HG03097 (cell line): ENCODE measurements around the gene PPP6R2.
"Not testable (repeated sequence)": the region's sequence is repeated elsewhere in the genome, so short reads cannot be mapped to it uniquely, and the experiment has no call there.

Experiments used
- ATAC-seq: cut with Tn5 transposase; IDR thresholded peaks from one replicate; pipeline ENCODE4 v1.9.1; 2021; ENCODE audit not compliant: unreplicated experiment, low FRiP score

PPP6R2 gene

DNA sequence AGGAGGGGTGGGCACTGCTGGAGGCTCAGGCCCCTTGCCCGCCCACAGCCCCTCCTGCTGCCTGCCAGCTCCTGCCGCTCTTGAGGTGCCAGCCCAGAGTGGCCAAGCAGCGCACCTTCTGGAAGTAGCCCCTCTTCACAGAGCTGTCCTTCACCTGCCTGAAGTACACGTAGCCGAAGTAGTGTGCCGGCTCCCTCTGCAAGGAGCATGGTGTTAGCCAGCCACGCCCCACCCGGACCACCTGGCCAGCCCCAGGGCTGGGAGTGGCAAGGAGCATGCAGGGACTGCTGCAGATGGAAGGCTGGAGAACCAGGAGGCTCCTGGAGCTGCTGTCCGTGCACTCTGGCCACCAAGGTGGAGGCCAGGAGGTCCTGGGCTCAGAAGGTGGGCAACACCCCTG lies 25.9 kb upstream of the PPP6R2 start:
- no peak for ATAC-seq

DNA sequence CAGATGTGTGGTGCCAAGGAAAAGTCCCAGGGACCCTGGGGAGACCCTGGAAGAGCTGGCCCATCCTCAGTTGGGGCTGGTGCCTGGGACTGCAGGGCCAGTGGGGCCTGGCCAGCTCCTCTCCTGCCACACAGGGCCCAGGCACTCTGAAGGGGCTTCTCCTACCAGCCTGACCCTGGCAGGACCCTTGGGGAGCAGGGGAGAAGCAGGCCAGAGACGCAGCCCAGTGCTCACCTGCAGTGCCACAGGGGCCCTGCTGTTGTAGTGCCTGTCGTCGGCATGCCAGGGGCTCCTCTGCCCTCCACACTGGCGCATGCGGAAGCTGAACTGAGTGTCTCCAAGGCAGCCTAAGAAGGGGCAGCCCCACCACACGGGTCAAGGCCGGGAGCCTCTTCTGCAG lies 25.5 kb upstream of the PPP6R2 start:
- no peak for ATAC-seq

DNA sequence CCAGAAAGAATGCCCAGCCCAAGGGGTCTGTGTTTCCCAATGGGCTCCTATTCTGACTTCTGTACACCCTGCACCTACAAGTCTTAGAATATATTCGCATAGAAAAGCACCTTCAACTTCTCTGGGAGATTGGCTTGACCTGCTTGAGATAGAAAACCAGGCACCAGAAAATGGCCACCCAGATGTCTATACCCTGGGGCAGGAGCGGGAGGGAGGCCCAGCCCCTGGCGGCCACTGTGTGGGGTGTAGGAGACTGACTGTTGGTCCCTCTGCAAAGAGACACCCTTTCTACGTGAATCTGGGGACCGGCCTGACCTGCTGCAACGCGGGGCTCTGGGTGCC lies 24.8 kb upstream of the PPP6R2 start:
- ATAC-seq, result no peak

DNA sequence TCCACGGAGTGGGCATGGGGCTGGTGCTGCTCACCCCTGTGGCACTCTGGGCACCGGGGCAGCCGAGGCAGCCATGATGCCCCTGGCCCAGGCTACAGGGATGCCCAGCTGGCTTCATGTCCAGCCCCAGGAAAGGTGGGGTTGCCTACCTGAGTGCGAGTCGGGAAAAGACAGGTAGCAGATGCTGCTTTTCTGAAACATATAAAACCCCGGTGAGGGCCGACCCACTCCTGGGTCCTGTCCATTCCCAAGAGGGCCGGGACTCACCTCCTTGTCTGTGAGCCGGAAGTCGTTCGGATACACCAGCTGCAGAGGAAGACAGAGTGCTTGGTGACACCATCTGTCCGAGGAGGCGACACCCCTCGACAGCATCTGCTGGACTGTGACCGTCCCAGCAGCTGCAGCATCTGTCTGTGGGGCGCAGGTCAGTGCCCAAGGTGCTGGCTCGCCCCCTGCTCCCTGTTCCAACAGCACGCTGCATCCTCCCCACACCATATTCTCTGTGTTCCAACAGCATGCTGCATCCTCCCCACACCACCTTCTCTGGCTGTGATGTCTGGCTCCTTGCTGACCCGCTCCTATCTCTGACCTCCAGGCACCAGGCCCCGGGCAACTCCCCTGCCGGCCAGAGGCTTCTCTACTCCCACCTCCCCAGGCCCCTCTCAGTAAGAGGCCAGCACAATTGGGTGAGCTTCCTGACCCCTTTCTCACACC lies 24.3 kb upstream of the PPP6R2 start:
- ATAC-seq, result no peak

DNA sequence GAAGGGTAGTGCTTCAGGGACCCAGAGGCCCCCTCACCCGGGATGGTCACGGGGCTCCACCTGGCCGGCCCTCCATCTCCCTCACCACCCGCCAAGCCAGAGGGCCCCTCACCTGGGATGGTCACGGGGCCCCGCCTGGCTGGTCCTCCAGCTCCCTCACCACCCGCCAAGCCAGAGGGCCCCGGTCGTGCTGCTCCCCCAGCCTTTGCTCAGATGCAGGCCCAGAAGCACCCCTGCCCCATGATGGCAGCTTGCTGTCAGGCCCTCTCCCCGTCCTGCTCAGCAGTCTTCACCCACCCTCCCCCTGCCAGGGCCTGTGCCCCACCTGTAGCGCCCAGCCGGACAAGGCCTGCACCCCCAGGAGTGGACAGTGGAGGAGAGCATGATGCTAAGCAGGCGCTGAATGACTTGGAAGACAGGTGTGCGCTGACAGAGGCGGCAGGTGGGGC lies 23.6 kb upstream of the PPP6R2 start:
- ATAC-seq, result no peak

DNA sequence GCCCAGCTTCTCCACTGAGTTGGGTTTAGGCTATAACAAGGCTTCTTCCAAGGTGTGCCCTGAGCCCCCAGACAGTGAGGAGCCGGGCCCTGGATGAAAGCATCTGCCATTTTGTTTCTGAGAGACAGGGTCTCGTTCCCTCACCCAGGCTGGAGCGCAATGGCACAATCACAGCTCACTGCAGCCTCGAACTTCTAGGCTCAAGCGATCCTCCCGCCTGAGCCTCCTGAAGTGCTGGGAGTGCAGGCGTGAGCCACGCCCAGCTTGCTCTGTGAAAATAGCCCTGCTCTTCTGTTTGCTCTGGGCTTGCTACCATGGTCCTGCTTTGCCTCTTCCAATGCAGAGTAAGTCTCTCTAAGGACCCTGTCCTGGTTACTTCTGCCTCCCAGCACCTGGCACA lies 23.0 kb upstream of the PPP6R2 start:
- ATAC-seq, result no peak

DNA sequence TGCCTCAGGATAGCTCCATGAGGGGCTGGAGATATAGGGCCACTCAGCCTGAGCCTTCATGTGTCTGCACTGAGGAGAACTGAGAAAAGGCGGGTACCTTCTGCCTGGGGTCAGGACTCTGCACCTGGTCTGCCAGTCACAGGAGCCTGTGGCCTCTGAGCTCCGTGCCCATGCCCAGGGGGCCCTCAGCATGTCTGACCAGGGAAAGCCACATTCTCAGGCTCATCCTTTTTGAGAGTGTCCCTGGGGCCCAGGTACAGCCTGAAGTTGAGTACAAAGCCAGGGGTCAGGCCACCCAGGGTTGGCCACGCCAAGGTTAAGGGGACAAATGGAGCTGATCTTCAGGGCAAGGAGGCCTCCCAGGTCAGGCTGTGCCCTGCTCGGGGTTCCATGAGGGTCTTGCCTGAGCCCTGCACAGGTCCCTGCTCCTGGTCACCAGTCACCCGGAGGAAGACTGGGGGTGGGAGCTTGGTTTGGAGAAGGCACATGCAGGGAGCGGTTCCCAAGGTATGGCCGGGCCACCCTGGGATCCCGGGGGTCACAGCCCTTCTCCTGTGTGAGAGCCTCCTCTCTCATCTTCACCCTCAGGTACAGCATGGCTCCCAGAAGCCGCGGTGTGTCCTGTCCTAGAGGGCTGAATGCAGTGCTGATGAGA lies 22.3 kb upstream of the PPP6R2 start:
- ATAC-seq, result no peak

DNA sequence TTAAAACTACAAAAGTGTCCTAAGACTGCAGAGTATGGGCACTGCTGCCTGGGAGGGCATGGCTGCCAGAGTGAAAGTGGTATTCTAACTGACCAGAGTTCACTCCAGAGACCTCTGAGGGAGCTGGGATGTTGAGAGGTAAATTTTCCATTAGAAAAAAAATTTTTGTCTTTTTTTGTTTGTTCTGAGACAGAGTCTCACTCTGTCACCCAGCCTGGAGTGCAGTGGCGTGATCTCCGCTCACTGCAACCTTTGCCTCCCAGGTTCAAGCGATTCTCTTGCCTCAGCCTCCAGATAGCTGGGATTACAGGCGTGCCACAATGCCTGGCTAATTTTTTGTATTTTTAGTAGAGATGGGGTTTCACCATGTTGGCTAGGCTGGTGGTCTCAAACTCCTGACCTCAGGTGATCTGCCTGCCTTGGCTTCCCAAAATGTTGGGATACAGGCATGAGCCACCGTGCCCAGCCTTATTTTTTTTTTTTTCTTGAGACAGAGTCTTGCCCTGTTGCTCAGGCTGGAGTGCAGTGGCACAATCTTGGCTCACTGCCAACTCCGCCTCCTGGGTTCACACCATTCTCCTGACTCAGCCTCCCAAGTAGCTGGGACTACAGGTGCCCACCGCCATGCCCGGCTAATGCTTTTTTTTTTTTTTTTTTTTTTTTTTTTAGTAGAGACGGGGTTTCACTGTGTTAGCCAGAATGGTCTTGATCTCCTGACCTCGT lies 20.6 kb upstream of the PPP6R2 start:
- ATAC-seq, result not testable (repeated sequence)

DNA sequence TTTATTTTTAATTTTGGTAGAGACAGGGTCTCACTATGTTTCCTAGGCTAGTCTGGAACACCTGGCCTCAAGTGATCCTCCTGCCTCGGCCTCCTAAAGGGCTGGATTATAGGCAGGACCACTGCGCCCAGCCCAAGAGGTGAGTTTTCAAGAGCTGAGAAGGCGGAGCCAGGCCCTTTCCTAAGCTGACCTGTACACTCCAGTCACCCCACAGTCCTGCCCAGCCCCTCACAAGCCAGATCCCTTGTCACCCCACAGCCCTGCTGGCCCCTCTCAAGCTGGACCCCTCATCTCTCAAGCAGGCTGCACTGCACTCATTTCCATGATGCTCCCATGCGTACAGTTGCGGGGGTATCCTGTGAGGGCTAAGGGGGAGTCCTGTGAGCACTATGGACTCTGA lies 19.2 kb upstream of the PPP6R2 start:
- no peak for ATAC-seq

DNA sequence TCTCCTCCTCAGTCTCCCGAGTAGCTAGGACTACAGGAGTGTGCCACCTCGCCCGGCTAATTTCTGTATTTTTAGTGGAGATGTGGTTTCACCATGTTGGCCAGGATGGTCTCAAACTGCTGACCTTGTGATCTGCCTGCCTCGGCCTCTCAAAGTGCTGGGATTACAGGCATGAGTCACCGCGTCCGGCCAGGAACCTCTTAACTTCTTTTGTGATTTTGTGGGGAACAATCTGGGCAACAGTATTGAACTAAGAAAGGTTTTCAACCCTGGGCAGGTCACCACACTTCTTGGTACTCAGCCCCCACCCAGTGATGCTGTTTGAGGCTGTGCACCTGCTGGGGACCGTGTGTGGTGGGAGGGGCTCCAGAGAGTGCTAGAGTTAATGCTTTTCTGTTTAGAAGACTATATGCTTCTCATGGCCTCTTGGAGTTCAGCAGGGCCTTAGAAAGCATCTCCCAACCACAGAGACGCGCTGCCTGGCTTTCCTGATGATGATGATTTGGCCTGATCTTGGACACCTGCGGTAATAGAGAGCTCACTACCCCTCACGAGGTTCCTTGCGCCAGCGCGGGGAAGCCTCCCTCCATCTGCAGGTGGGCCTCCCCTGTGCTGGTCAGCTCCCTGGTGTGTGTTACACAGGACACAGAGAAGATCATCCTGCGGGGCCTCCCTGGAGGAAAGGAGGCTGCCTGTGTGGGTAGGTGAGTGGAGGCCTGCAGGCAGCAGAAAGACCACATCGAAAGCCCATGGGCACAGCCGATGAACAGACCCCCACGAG lies 17.5 kb upstream of the PPP6R2 start:
- ATAC-seq, result no peak

DNA sequence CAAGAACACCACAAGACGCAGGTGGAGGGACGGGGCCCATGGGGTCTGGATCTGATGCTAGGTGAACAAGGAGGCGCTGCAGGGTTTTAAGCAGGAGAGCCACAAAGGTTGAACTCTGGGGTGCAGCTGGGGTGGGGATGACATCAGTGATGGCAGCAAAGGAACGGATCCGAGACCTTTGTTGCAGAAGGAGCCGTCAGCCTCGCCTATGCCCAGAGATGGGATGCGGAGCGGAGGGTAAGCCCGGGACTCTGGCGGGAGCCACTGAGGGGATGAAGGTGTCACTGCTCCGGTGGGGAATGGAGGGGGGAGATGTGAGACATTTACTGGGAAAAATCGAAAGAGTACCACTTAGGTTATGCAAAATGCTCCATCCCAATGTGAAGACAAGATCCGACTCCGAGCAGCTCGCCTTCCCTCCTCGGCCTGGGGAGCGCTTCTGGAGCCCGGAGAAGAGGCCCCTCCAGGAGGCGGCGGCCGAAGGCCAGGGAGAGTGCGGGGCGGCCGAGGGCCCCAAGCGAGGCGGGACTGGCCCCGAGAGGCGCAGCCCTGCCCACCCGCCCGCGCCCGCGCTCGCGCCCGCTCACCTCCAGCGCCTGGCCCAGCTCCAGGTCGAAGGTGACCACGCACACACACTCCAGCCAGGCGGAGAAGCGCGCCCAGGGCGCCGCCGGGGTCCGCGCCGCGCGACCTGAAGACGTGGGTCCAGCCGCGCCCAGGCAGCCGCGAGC lies 16.7 kb upstream of the PPP6R2 start:
- no peak for ATAC-seq

DNA sequence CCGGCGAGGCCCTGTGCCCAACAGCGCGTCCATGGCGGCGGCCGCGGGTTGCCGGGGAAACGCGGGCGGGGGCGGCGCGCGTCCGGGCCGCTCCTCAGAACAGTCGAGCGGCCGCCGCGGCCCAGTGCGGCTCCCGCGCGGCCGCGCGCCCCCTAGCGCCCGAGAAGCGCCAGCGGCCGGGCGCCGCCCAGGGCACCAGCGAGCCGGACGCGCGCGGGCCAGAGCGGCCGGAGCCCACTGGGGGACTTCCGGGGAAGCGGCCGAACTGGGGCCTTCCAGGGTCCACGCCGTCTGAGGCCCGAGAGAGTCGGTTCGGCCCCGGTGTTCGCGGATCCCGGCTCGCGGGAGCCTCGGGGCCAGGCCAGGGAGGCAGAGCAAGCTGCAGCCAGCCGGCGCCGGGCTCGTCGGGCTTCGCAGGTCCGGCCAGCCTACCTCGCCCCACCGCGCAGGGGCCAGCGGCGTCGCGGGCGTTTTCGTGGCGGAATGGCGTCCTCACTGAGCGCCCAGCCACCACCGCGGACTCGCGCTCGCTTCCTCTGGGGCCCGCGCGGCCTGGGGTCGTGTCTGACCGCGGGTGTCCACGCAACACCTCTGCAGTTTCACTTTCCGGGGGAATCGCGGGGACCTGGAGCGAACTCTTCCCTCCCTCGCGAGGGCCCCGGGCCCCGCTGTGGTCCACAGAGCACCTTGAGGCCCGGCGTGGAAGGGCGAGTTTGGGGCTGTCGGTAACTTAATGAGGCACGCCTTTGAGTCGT lies 16.0 kb upstream of the PPP6R2 start, which contains the start of gene DENND6B:
TSS of gene DENND6B (minus strand) at position 57 of the 755 bp plus-strand sequence. CDS start at position 33, 24 bp downstream.
- peak; percentile 83 for ATAC-seq

DNA sequence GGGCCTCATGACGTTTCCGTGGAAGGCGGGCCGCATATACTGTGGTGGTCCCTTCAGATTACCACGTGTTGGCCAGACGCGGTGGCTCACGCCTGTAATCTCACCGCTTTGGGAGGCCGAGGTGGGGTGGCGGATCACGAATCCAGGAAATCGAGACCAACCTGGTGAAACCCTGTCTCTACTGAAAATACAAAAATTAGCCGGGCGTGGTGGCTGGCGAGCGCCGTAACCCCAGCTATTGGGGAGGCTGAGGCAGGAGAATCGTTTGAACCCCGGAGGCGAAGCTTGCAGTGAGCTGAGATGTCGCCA lies 15.5 kb upstream of the PPP6R2 start:
- ATAC-seq, result no peak

DNA sequence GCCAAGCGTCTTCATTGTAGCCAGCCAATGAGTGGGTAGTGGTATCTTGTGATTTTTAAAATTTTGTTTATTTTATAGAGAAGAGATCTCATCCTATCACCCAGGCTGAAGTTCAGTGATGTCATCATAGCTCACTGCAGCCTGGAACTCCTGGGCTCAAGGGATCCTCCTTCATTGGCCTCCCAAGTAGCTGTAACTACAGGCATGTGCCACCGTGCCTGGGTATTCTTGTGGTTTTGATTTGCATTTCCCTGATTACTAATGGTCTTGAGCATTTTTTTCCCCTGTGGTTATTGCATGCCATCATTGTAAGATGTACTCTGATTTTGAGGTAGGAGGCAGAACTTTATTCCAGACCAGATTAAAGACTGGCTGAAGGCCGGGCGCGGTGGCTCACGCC lies 13.9 kb upstream of the PPP6R2 start:
- ATAC-seq, result no peak

DNA sequence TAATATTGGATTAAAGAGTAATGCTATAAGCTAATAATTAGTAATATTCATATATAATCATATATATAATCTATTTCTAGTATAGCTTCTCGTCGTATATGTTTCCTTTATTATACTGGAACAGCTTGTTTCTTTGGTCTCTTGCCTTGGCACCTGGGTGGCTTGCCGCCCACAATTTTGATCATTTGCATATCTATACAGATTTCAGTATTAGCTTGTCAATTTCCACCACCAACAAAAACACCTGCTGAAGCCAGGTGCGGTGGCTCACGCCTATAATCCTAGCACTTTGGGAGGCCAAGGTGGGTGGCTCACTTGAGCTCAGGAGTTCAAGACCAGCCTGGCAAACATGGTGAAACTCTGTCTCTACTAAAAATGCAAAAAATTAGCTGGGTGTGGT lies 8.7 kb upstream of the PPP6R2 start:
- not testable (repeated sequence) for ATAC-seq

DNA sequence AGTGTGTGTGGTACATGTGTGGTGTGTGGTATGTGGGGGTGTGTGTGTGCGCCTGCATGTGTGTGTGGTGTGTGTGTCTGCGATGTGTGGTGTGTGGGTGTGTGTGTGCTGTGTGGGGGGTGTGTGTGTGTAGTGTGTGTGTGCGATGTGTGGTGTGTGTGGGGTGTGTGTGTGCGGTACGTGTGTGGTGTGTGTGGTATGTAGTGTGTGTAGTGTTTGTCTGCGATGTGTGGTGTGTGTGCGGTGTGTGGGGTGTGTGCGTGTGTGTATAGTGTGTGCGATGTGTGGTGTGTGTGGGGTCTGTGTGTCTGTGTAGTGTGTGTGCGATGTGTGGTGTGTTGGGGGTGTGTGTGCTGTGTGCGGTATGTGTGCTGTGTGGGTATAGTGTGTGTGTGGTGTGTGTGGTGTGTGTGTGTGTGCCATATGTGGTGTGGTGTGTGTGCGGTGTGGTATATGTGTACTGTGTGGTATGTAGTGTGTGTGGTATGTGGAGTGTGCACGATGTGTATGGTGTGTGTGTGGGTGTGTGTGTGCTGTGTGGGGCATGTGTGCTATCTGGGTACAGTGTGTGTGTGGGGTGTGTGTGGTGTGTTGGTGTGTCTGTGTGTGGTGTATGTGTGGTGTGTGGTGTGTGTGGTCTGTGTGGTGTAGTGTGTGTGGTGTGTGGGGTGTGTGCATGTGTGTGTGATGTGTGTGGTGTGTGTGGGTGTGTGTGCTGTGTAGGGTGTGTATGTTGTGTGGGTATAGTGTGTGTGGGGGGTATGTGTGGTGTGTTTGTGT lies 5.7 kb upstream of the PPP6R2 start:
- ATAC-seq, result no peak

DNA sequence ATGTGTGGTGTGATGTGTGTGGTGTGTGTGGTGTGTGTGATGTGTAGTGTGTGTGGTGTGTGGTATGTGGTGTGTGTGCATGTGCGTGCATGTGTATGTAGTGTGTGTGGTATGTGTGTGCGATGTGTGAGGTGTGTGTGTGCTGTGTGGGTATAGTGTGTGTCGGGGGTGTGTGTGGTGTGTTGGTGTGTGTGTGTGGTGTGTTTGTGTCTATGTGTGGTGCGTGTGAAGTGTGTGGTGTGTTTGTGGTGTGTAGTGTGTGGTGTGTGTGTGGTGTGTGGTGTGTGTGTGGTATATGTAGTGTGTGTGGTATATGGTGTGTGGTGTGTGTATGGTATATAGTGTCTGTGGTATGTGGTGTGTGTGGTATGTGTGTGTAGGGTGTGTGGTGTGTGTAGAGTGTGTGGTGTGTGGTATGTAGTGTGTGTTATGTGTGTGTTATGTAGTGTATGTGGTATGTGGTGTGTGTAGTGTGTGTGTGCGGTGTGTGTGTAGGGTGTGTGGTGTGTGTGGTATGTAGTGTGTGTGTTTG lies 5.0 kb upstream of the PPP6R2 start:
- no peak for ATAC-seq

DNA sequence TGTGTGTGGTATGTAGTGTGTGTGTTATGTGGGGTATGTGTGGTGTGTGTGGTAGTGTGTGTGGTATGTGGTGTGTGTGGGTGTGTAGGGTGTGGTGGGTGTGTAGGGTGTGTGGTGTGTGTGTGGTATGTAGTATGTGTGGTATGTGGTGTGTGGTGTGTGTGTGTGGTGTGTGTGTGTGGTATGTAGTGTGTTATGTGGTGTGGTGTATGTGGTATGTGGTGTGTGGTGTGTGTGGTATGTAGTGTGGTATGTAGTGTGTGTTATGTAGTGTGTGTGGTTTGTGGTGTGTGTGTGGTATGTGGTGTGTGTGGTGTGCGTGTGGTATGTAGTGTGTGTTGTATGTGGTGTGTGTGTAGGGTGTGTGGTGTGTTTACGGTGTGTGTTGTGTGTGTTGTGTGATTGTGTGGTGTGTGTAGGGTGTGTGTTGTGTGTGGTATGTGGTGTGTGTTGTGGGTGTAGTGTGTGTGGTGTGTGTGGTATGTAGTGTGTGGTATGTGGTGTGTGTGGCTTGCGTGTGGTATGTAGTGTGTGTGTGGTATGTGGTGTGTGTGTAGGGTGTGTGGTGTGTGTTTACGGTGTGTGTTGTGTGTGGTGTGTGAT lies 4.2 kb upstream of the PPP6R2 start:
- no peak for ATAC-seq
